Testis (tissue), 2 donors: Measurements from ENCODE around the gene ALDH1A2.

Source experiments
- POLR2A ChIP-seq: fragments of 450-650 bp; IDR thresholded peaks from one replicate; pipeline ENCODE4 v1.6.1; 2017; ENCODE audit warnings: antibody characterized with exemption, mild to moderate bottlenecking, moderate library complexity
- TF ChIP-seq, protein P1 (sequence below), 3 experiments: fragments of 450-650 bp in 2 of 3; fragments of 200-600 bp in 1 of 3; sonication (generic) in 1 of 3; IDR thresholded peaks; one replicate each; pipeline ENCODE4 v1.5.1; 2016 to 2019; ENCODE audit warnings: antibody characterized with exemption in 3 of 3, mild to moderate bottlenecking in 2 of 3, moderate library complexity in 1 of 3

- TF ChIP-seq POLR2A: no peak
- TF ChIP-seq, protein P1, sequence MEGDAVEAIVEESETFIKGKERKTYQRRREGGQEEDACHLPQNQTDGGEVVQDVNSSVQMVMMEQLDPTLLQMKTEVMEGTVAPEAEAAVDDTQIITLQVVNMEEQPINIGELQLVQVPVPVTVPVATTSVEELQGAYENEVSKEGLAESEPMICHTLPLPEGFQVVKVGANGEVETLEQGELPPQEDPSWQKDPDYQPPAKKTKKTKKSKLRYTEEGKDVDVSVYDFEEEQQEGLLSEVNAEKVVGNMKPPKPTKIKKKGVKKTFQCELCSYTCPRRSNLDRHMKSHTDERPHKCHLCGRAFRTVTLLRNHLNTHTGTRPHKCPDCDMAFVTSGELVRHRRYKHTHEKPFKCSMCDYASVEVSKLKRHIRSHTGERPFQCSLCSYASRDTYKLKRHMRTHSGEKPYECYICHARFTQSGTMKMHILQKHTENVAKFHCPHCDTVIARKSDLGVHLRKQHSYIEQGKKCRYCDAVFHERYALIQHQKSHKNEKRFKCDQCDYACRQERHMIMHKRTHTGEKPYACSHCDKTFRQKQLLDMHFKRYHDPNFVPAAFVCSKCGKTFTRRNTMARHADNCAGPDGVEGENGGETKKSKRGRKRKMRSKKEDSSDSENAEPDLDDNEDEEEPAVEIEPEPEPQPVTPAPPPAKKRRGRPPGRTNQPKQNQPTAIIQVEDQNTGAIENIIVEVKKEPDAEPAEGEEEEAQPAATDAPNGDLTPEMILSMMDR (IDR thresholded peaks at IDR 0.05): no peak
These were observed 142.7 kb downstream of the ALDH1A2 start for GRCh38 chr15:57922776-57923175.
